Esophagus squamous epithelium (tissue), 4 donors: ENCODE measurements around the gene MMS19.

Source experiments
- CTCF ChIP-seq, 6 experiments: fragments of 450-650 bp in 4 of 6; fragments of 200-600 bp in 2 of 6; sonication (generic) in 2 of 6; IDR thresholded peaks; one replicate each; pipeline ENCODE4 v1.5.1; 2016 to 2019; ENCODE audit warnings: antibody characterized with exemption in 6 of 6, mild to moderate bottlenecking in 4 of 6, moderate library complexity in 4 of 6
- POLR2A ChIP-seq, 4 donors: fragments of 450-650 bp; IDR thresholded peaks; one replicate each; pipeline ENCODE4 v1.6.1; 2017; ENCODE audit warnings: antibody characterized with exemption in 4 of 4, mild to moderate bottlenecking in 4 of 4, moderate library complexity in 3 of 4

- TF ChIP-seq POLR2A (IDR thresholded peaks at IDR 0.05) = no peak
- TF ChIP-seq CTCF (IDR thresholded peaks at IDR 0.05) = no peak
Measured at GRCh38 chr10:97426776-97427570, 71.2 kb downstream of the MMS19 start.
